ENCODE results near the gene ANO10.

The ANO10 gene

GRCh38 chr3:43418601-43419272 is 203.1 kb downstream of the ANO10 start:
- TF ChIP-seq CTCF (IDR thresholded peaks at IDR 0.05; ENCODE audit: low read depth, low read length) = no peak

GRCh38 chr3:43417133-43417532 is 204.7 kb downstream of the ANO10 start:
- no peak for TF ChIP-seq CTCF (IDR thresholded peaks at IDR 0.05; ENCODE audit: low read depth, low read length)
- H3K4me3 ChIP-seq (ENCODE audit: low read depth, low read length) = no peak overlapping the region

More at GRCh38 chr3:43418601-43419272, 203.1 kb downstream of the ANO10 start:
- H3K4me3 ChIP-seq (ENCODE audit: low read depth, low read length) = no peak overlapping the region

GRCh38 chr3:43415088-43415487 is 206.7 kb downstream of the ANO10 start:
- TF ChIP-seq CTCF (IDR thresholded peaks at IDR 0.05; ENCODE audit: low read depth, low read length) = no peak
- H3K4me3 ChIP-seq (ENCODE audit: low read depth, low read length) = no peak overlapping the region

GRCh38 chr3:43413676-43414368 is 208.0 kb downstream of the ANO10 start:
- H3K4me3 ChIP-seq (ENCODE audit: low read depth, low read length) = no peak overlapping the region
- no peak for TF ChIP-seq CTCF (IDR thresholded peaks at IDR 0.05; ENCODE audit: low read depth, low read length)

GRCh38 chr3:43411429-43411828 is 210.4 kb downstream of the ANO10 start:
- H3K4me3 ChIP-seq (ENCODE audit: low read depth, low read length) = no peak overlapping the region
- TF ChIP-seq CTCF (IDR thresholded peaks at IDR 0.05; ENCODE audit: low read depth, low read length) = no peak

GRCh38 chr3:43410592-43410991 is 211.2 kb downstream of the ANO10 start:
- TF ChIP-seq CTCF (IDR thresholded peaks at IDR 0.05; ENCODE audit: low read depth, low read length) = no peak
- no peak overlapping the region for H3K4me3 ChIP-seq (ENCODE audit: low read depth, low read length)

- TF ChIP-seq CTCF (IDR thresholded peaks at IDR 0.05; ENCODE audit: low read depth, low read length) = no peak
- no peak overlapping the region for H3K4me3 ChIP-seq (ENCODE audit: low read depth, low read length)
Measured at GRCh38 chr3:43409506-43409905, 212.3 kb downstream of the ANO10 start.
